ENCODE data around the gene CASQ2.

The CASQ2 gene

DNA sequence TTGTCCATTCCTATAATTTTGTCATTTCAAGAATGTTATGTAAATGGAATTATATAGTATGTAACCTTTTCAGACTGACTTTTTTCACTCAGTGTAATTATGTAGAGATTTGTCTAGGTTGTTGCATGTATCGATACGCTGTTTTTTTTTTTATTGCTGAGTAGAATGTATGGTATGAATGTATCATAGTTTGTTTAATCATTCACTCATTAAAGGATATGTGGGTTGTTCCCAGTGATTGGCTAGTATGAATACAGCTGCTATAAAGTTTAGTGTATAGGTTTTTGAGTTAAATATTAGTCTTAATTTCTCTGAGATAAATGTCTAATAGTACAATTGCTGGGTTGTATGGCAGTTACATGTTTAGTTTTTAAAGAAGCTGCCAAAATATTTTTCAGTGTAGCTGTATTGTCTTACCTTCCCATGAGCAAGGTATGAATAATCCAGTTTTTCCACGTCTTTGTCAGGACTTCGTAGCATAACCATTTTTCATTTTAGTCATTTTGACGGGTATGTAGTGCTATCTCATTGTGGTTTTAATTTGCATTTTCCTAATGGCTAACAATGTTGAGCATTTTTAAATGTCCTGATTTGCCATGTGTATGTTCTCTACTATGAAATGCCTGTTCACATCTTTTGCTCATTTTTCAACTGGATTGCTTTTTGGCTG lies 22.4 kb downstream of the CASQ2 start:
- POLR2A ChIA-PET (ENCODE audit: low non-redundant PET) = no interaction called here
- no peak overlapping the region for H3K27ac ChIP-seq
- DNase-seq (ENCODE audit: low spot score) = no peak
- TF ChIP-seq, protein P1, sequence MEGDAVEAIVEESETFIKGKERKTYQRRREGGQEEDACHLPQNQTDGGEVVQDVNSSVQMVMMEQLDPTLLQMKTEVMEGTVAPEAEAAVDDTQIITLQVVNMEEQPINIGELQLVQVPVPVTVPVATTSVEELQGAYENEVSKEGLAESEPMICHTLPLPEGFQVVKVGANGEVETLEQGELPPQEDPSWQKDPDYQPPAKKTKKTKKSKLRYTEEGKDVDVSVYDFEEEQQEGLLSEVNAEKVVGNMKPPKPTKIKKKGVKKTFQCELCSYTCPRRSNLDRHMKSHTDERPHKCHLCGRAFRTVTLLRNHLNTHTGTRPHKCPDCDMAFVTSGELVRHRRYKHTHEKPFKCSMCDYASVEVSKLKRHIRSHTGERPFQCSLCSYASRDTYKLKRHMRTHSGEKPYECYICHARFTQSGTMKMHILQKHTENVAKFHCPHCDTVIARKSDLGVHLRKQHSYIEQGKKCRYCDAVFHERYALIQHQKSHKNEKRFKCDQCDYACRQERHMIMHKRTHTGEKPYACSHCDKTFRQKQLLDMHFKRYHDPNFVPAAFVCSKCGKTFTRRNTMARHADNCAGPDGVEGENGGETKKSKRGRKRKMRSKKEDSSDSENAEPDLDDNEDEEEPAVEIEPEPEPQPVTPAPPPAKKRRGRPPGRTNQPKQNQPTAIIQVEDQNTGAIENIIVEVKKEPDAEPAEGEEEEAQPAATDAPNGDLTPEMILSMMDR (conservative IDR thresholded peaks at IDR 0.05; ENCODE audit: low read depth) = no peak
- CTCF ChIA-PET = no interaction called here

DNA sequence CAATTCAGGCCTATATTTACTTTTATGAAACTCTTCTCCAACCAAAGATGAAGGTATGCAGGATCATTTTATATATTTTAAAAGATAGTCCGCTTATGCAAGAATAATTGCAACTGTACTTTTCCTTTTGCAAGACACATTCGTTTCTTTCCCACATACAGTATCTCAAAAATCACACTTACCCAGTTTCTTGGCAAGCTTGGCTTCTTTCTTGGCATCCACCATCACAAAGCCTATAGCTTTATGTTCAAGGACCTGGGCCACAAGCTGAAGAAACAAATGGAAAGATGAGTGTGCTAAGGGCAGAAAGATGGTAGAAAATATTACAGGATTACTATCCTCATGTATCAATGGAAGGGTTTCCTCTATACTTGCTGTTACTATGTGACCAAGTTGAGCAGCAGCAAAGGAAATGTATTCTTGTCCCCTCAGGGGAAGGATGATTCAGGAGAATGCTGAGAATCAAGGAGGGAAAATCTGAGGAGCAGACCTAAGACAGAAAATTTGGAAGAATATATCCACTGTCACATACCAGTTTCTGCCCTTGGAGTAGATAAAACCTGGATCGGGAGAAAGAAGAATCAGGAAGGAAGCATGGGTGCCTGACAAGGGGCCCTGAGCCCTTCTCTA lies 23.8 kb downstream of the CASQ2 start:
- no peak for DNase-seq (ENCODE audit: low spot score)
- ChIA-PET POLR2A (ENCODE audit: low non-redundant PET) (no interaction called here), CTCF (no interaction called here)
- TF ChIP-seq, protein P1 (conservative IDR thresholded peaks at IDR 0.05; ENCODE audit: low read depth) = no peak
- H3K27ac ChIP-seq = no peak overlapping the region

DNA sequence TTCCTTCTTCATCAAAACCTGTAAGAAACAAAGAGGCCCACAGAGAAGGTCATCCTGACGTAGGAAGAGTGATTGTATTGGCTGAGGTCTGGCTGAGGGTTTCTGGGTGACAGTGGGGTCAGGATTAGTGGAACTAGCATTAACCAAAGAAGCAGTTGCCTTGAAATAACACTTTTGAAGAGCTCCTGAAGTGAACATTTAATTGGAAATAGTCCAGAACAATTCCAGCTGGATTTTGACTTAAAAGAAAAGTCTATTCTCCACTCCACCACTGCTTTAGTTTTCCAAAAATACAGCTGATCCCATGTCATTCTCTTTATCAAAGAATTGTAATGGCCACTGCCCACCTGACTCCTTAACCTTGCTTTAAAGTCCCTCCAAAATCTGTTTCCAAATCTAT lies 27.7 kb downstream of the CASQ2 start:
- CTCF ChIA-PET = no interaction called here

DNA sequence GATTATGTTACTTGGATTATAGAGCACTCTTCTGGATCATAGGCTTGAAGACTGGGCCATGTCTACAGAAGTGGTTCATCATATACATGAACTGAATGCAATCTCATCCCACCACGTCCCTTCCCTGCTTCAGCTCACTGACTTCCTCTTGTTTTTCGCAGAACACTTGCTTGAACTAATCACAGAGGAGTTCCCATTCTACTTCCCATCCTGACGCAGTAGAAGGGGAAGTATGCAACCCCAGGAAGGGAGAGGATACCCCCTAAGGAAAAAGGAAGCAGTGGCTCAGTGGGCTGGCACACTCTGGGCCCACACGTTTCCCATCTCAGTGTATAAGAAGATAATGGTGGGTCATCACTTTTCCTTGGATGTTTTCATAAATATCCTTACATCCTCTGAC lies 36.2 kb downstream of the CASQ2 start:
- no peak overlapping the region for H3K27ac ChIP-seq
- ChIA-PET POLR2A (ENCODE audit: low non-redundant PET) (no interaction called here), CTCF (interaction anchor here (1.7 kb wide), 1 partner anchor 26 kb away, joined by 7 read pairs; no protein-coding TSS in a partner anchor)
- TF ChIP-seq, protein P1 (conservative IDR thresholded peaks at IDR 0.05; ENCODE audit: low read depth) = no peak
- no peak for DNase-seq (ENCODE audit: low spot score)

More for the DNA sequence above, 27.7 kb downstream of the CASQ2 start:
- no peak overlapping the region for H3K27ac ChIP-seq
- TF ChIP-seq, protein P1 (conservative IDR thresholded peaks at IDR 0.05; ENCODE audit: low read depth) = no peak
- no peak for DNase-seq (ENCODE audit: low spot score)
- POLR2A ChIA-PET (ENCODE audit: low non-redundant PET) = no interaction called here

DNA sequence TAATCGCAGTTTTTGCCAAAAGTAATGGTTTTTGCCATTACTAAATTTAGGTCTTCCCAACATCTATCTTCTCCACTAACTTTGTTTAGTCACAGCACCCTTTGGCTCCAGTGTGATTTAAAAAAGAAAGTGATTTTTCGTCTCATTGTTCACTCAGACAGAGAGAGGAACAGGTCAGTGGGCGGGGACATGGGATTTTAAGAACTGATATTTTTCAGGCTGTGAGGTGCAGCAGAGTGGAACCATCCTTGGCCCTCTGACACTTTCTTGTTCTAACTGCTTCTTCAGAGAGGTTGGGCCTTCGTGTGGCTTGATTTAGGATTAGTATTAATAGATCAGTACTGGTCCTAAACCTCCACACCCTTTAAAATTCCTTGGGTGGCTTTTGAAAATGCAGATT lies 38.8 kb downstream of the CASQ2 start:
- TF ChIP-seq, protein P1 (conservative IDR thresholded peaks at IDR 0.05; ENCODE audit: low read depth) = no peak
- POLR2A ChIA-PET (ENCODE audit: low non-redundant PET) = no interaction called here
- no peak for DNase-seq (ENCODE audit: low spot score)
- H3K27ac ChIP-seq = no peak overlapping the region
- CTCF ChIA-PET = no interaction called here

DNA sequence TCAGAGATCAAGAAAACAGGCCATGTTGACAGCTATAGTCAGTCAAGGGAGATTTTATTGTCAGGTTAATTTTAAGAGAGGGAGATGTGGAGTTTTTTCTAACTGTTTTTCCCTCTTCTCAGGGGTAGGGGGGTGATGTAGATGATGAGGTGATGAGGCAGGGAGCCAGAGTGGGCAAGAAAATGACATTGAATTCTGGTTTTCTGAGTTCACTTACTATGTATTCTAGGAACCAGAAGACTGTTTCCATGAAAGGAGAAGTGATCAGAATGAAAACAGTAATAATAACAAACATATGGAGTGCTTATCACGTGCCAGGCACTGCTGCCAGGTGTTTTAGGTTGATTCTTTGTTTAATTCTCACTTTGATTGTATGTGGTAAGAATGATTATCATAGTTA lies 40.2 kb downstream of the CASQ2 start:
- DNase-seq (ENCODE audit: low spot score) = no peak
- no peak overlapping the region for H3K27ac ChIP-seq

More for the DNA sequence above, 40.2 kb downstream of the CASQ2 start:
- TF ChIP-seq, protein P1 (conservative IDR thresholded peaks at IDR 0.05; ENCODE audit: low read depth) = no peak
- POLR2A ChIA-PET (ENCODE audit: low non-redundant PET) = no interaction called here
- CTCF ChIA-PET = no interaction called here
